Brain microvascular endothelial cell (primary cell): ENCODE measurements around the gene JARID2.

Source experiments
- DNase-seq: peaks from one replicate; pipeline ENCODE4 v3.0.0-alpha.2; 2020
- H3K27ac ChIP-seq: fragments of 250-450 bp; sonication (Bioruptor Pico); 2 replicates; pipeline ENCODE4 v1.5.1; 2020; ENCODE audit warnings: mild to moderate bottlenecking, moderate library complexity
- H3K27me3 ChIP-seq: fragments of 250-450 bp; sonication (Bioruptor Pico); replicated peaks from 2 replicates; pipeline ENCODE4 v1.5.1; 2020; ENCODE audit warnings: mild to moderate bottlenecking
- H3K36me3 ChIP-seq: fragments of 250-450 bp; sonication (Bioruptor Pico); replicated peaks from 2 replicates; pipeline ENCODE4 v1.5.1; 2020; ENCODE audit warnings: mild to moderate bottlenecking
- H3K4me3 ChIP-seq: 2 replicates; pipeline ENCODE4 v1.5.1; 2011; ENCODE audit warnings: low read depth, mild to moderate bottlenecking, control low read depth, low read length, moderate library complexity
- in situ Hi-C: cut with HindIII; loops from 2 replicates; pipeline ENCODE4 v1.10.0; 2017; ENCODE audit warnings: low sequenced_read_pairs, low pct_ligation_motif_present
- TF ChIP-seq, protein P1 (sequence below): IDR thresholded peaks from 2 replicates; pipeline ENCODE4 v1.5.1; 2011; ENCODE audit warnings: low read depth, mild to moderate bottlenecking, moderate library complexity, low read length, control low read depth, inconsistent platforms; ENCODE audit errors: missing control alignments

JARID2 gene

GRCh38 chr6:15279047-15279661, 33.3 kb downstream of the JARID2 start:
- in situ Hi-C loops: no loop called here
- no peaks in the 10 kb centered on the region for H3K27me3 ChIP-seq
- no peak overlapping the region for H3K27ac ChIP-seq
- no peak overlapping the region for H3K4me3 ChIP-seq
- H3K36me3 ChIP-seq: no peaks in the 10 kb centered on the region
- TF ChIP-seq, protein P1, sequence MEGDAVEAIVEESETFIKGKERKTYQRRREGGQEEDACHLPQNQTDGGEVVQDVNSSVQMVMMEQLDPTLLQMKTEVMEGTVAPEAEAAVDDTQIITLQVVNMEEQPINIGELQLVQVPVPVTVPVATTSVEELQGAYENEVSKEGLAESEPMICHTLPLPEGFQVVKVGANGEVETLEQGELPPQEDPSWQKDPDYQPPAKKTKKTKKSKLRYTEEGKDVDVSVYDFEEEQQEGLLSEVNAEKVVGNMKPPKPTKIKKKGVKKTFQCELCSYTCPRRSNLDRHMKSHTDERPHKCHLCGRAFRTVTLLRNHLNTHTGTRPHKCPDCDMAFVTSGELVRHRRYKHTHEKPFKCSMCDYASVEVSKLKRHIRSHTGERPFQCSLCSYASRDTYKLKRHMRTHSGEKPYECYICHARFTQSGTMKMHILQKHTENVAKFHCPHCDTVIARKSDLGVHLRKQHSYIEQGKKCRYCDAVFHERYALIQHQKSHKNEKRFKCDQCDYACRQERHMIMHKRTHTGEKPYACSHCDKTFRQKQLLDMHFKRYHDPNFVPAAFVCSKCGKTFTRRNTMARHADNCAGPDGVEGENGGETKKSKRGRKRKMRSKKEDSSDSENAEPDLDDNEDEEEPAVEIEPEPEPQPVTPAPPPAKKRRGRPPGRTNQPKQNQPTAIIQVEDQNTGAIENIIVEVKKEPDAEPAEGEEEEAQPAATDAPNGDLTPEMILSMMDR: no peak
- no peak for DNase-seq

GRCh38 chr6:15280028-15280427, 34.2 kb downstream of the JARID2 start:
- no peak overlapping the region for H3K4me3 ChIP-seq
- H3K36me3 ChIP-seq: no peaks in the 10 kb centered on the region
- DNase-seq: no peak
- in situ Hi-C loops: no loop called here
- H3K27me3 ChIP-seq: no peaks in the 10 kb centered on the region
- H3K27ac ChIP-seq: no peak overlapping the region
- TF ChIP-seq, protein P1: no peak

GRCh38 chr6:15280961-15281360, 35.1 kb downstream of the JARID2 start:
- DNase-seq: no peak
- TF ChIP-seq, protein P1: no peak
- Histone ChIP-seq H3K27me3 (no peaks in the 10 kb centered on the region), H3K36me3 (no peaks in the 10 kb centered on the region), H3K27ac (no peak overlapping the region), H3K4me3 (no peak overlapping the region)
- in situ Hi-C loops: no loop called here

GRCh38 chr6:15282334-15282733, 36.5 kb downstream of the JARID2 start:
- in situ Hi-C loops: no loop called here

GRCh38 chr6:15283986-15284361, 38.1 kb downstream of the JARID2 start:
- H3K27ac ChIP-seq: peak overlapping the region; percentile 92
- no peak for DNase-seq
- TF ChIP-seq, protein P1: no peak
- in situ Hi-C loops: no loop called here
- no peaks in the 10 kb centered on the region for H3K27me3 ChIP-seq
- no peaks in the 10 kb centered on the region for H3K36me3 ChIP-seq
- H3K4me3 ChIP-seq: no peak overlapping the region

More at GRCh38 chr6:15282334-15282733, 36.5 kb downstream of the JARID2 start:
- no peak overlapping the region for H3K4me3 ChIP-seq
- DNase-seq: no peak
- TF ChIP-seq, protein P1: no peak
- H3K36me3 ChIP-seq: no peaks in the 10 kb centered on the region
- no peak overlapping the region for H3K27ac ChIP-seq
- no peaks in the 10 kb centered on the region for H3K27me3 ChIP-seq

DNA sequence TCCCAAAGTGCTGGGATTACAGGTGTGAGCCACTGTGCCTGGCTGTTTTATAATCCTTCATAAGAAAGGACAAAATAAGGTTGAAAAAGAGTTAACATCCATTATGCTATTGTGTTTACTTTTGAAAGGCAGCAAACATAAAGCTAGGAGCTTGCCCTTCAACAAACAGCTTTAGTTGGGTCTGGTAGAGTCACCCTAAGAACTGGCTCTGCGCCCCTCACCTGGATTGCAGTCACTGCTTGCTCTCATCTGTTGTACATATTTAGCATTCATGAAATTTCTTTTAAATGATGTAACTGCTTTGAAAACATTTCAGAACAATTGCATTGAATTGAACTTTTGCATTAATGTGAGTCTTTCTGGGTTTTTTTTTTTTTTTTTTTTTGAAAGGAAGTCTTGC, 38.9 kb downstream of the JARID2 start:
- DNase-seq: peak; percentile 43
- Histone ChIP-seq H3K27me3 (no peaks in the 10 kb centered on the region), H3K27ac (peak overlapping the region; percentile 92), H3K4me3 (no peak overlapping the region), H3K36me3 (no peaks in the 10 kb centered on the region)
- in situ Hi-C loops: no loop called here
- TF ChIP-seq, protein P1: no peak
